ENCODE results near the gene DOCK2. TPM values are rescaled to one million over a fixed set of nuclear protein-coding genes. Genes with fewer than 3 reads are reported as not detected.

Gene DOCK2
- polyA plus RNA-seq, 1 donor (not counting 4 experiments of a cell fraction or from before 2014, with no cell fraction given), result 0.21 TPM

- H3K27ac ChIP-seq (ENCODE audit: control insufficient read depth, insufficient read depth, low read length), result no peak overlapping the region
- no peak for FAIRE-seq
- no peak for TF ChIP-seq CTCF (optimal IDR thresholded peaks at IDR 0.05 in 1 of 3, IDR thresholded peaks at IDR 0.05 in 1 of 3, conservative IDR thresholded peaks at IDR 0.05 in 1 of 3; ENCODE audit: extremely low read depth in 1 of 3, insufficient read depth in 2 of 3, low read length in 3 of 3)
- no peak for TF ChIP-seq EZH2 (IDR thresholded peaks at IDR 0.05; ENCODE audit: low read length)
- H3K9me3 ChIP-seq (ENCODE audit: control insufficient read depth, low read depth, low read length), result no peaks in the 10 kb centered on the region
- no peak overlapping the region for H3K9ac ChIP-seq (ENCODE audit: control insufficient read depth, extremely low read depth, insufficient read depth, low read length)
- no peaks in the 10 kb centered on the region for H3K4me1 ChIP-seq (ENCODE audit: control insufficient read depth, extremely low read depth, insufficient read depth, low read length)
- H3K27me3 ChIP-seq (ENCODE audit: control insufficient read depth, extremely low read depth, insufficient read depth, low read length), result peaks cover 7% of the 10 kb centered on the region
- H3K4me3 ChIP-seq (ENCODE audit: control insufficient read depth in 2 of 3, extremely low read depth in 1 of 3, insufficient read depth in 2 of 3, low read depth in 1 of 3, low read length in 3 of 3), result no peak overlapping the region
- no peak overlapping the region for H2AFZ ChIP-seq (ENCODE audit: control insufficient read depth, low read length)
- H3K9me1 ChIP-seq (ENCODE audit: control insufficient read depth, extremely low read depth, insufficient read depth, low read length), result no peaks in the 10 kb centered on the region
- H4K20me1 ChIP-seq (ENCODE audit: control insufficient read depth, extremely low read depth, insufficient read depth, low read length), result no peaks in the 10 kb centered on the region
- no peaks in the 10 kb centered on the region for H3K36me3 ChIP-seq (ENCODE audit: control insufficient read depth in 2 of 2, extremely low read depth in 1 of 2, insufficient read depth in 2 of 2, low read length in 2 of 2)
- dilution Hi-C loops (cut with MboI; ENCODE audit: extremely low pct_ligation_motif_present, low sequenced_read_pairs), result no loop called here
- H3K4me2 ChIP-seq (ENCODE audit: control insufficient read depth, extremely low read depth, insufficient read depth, low read depth, low read length), result no peak overlapping the region
- H3K79me2 ChIP-seq (ENCODE audit: control insufficient read depth, insufficient read depth, low read length), result no peaks in the 10 kb centered on the region
- DNase-seq (ENCODE audit: low read depth, low spot score), result no peak
These were observed 177.0 kb downstream of the DOCK2 start for GRCh38 chr5:169814045-169814444.

DNA sequence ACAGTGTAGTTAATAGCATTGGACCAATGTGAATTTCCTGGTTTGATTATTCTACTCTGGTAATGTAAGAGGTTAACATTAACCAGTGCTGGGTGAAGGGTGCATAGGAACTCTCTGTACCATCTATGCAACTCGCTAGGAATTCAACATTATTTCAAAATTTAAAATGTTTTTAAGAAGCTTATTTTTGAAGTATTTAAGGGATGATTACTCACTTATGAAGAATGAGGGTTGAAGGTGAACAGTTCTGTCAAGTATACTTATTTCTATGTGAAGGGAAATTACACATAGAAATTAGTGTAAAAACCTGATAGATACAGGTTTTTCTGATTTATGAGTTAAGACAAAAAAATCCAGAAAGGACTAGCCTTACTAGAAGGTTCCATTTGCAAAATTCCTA is 177.4 kb downstream of the DOCK2 start:
- DNase-seq (ENCODE audit: low read depth, low spot score), result no peak
- Histone ChIP-seq H3K27me3 (ENCODE audit: control insufficient read depth, extremely low read depth, insufficient read depth, low read length) (peaks cover 7% of the 10 kb centered on the region), H3K27ac (ENCODE audit: control insufficient read depth, insufficient read depth, low read length) (no peak overlapping the region), H3K9me3 (ENCODE audit: control insufficient read depth, low read depth, low read length) (no peaks in the 10 kb centered on the region), H3K9ac (ENCODE audit: control insufficient read depth, extremely low read depth, insufficient read depth, low read length) (no peak overlapping the region), H3K79me2 (ENCODE audit: control insufficient read depth, insufficient read depth, low read length) (no peaks in the 10 kb centered on the region), H3K9me1 (ENCODE audit: control insufficient read depth, extremely low read depth, insufficient read depth, low read length) (no peaks in the 10 kb centered on the region), H4K20me1 (ENCODE audit: control insufficient read depth, extremely low read depth, insufficient read depth, low read length) (no peaks in the 10 kb centered on the region), H3K4me1 (ENCODE audit: control insufficient read depth, extremely low read depth, insufficient read depth, low read length) (no peaks in the 10 kb centered on the region), H3K36me3 (ENCODE audit: control insufficient read depth in 2 of 2, extremely low read depth in 1 of 2, insufficient read depth in 2 of 2, low read length in 2 of 2) (no peaks in the 10 kb centered on the region), H2AFZ (ENCODE audit: control insufficient read depth, low read length) (no peak overlapping the region), H3K4me3 (ENCODE audit: control insufficient read depth in 2 of 3, extremely low read depth in 1 of 3, insufficient read depth in 2 of 3, low read depth in 1 of 3, low read length in 3 of 3) (no peak overlapping the region), H3K4me2 (ENCODE audit: control insufficient read depth, extremely low read depth, insufficient read depth, low read depth, low read length) (no peak overlapping the region)
- dilution Hi-C loops (cut with MboI; ENCODE audit: extremely low pct_ligation_motif_present, low sequenced_read_pairs), result no loop called here
- TF ChIP-seq CTCF (optimal IDR thresholded peaks at IDR 0.05 in 1 of 3, IDR thresholded peaks at IDR 0.05 in 1 of 3, conservative IDR thresholded peaks at IDR 0.05 in 1 of 3; ENCODE audit: extremely low read depth in 1 of 3, insufficient read depth in 2 of 3, low read length in 3 of 3) (no peak), EZH2 (IDR thresholded peaks at IDR 0.05; ENCODE audit: low read length) (no peak)
- FAIRE-seq, result no peak

Data from keratinocyte (primary cell).